ENCODE data around the gene SIRPA.
A peak's percentile ranks its signal among the peaks of the same experiment; 100 is the strongest.

Gene SIRPA

DNA sequence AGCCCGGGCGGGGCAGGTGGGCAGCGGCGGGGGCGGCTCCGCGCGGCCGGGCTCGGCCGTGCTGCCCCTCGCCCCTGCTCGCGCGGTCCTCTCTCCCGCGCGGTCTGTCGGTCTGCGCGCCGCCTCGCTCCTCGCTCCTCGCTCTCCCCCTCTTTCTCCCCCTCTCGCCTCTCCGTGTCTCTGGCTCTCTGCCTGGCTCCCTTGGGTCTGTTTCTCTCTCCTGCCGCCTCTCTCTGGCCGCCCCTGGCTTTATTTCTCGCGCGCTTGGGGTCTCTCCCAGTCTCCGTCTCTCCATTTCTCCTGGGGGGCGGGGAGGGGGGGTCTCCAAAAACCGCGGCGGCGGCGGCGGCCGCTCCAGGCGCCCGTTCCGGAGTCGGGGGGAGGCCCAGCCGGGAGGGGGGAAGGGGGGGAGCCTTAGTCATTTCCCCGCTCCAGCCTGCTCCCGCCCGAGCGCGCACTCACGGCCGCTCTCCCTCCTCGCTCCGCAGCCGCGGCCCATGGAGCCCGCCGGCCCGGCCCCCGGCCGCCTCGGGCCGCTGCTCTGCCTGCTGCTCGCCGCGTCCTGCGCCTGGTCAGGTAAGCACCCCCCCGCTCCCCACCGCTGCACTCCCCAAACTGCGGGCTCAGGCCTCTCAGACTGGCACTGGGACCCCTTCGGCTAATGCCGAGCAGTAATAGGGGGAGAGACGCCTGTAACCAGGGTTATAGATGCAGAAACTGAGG is at the start of gene SIRPA:
SIRPA (plus strand) TSS at position 457 of the 723 bp plus-strand sequence; CDS start at position 498, 41 bp downstream.
- no peak for TF ChIP-seq ZNF274 (IDR thresholded peaks at IDR 0.05; ENCODE audit: low read depth, low read length)
- peak within 1 kb of the TSS; percentile 52 for H3K4me3 ChIP-seq (ENCODE audit: low read length)

GRCh38 chr20:1845701-1846100 is 49.5 kb upstream of the SIRPA start:
- TF ChIP-seq ZNF274 (IDR thresholded peaks at IDR 0.05; ENCODE audit: low read depth, low read length) = no peak
- H3K4me3 ChIP-seq (ENCODE audit: low read length) = no peak overlapping the region

DNA sequence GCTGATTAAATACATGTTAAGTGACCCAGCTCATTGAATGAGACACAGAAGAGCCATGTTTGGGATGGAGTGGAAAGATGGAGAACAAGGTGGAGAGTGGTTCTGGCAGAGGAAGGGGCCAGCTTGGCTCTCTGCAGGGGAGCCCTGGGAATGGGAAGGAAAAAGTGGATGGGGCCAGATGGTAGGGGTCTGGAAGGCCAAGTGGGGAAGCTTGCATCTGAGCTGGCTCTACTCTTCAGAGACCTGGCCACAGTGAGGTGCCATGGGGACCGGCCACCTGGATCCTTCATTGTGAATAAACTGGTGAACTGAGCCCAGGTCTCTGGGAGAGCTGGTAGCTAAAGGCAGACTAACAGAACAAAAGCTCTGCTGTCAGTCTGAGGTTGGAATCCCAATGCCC is 48.9 kb upstream of the SIRPA start:
- no peak for TF ChIP-seq ZNF274 (IDR thresholded peaks at IDR 0.05; ENCODE audit: low read depth, low read length)
- H3K4me3 ChIP-seq (ENCODE audit: low read length) = no peak overlapping the region

DNA sequence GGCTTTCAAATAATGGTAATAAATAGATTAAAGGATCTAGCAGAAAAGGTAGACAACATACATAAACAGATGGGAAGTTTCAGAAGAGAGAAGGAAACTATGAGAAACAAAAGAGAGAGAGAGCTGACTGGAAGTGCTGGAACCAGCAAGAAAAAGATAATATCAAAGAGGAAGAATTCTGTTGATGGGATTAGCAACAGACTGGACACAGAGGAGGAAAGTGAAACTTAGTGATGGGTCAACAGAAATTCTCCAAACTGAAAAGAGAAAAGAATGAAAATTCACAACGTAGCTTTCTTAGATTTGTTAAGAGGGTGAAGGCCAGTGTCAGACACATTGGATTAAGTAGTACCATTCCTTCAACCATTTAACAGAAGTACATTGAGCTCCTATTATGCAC is 48.3 kb upstream of the SIRPA start:
- H3K4me3 ChIP-seq (ENCODE audit: low read length) = no peak overlapping the region
- no peak for TF ChIP-seq ZNF274 (IDR thresholded peaks at IDR 0.05; ENCODE audit: low read depth, low read length)

DNA sequence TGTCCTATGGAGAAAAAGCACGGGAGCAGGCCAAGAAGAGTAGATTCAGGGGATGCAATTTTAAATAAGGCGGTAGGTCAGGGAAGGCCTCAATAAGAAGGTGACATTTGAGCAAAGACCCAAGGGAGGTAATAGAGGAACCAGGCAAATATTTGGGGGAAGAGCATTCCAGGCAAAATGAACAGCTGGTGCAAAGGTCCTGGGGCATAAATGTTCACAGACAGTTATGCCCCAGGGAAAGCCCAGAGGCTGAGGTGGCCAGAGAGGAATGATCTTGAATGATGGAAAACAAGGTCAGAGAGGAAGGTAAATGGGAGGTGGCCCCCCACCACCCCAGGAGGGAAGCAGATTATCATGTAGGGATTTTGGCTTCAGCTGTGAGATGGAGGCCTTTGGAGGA is 47.4 kb upstream of the SIRPA start:
- H3K4me3 ChIP-seq (ENCODE audit: low read length) = no peak overlapping the region
- no peak for TF ChIP-seq ZNF274 (IDR thresholded peaks at IDR 0.05; ENCODE audit: low read depth, low read length)

DNA sequence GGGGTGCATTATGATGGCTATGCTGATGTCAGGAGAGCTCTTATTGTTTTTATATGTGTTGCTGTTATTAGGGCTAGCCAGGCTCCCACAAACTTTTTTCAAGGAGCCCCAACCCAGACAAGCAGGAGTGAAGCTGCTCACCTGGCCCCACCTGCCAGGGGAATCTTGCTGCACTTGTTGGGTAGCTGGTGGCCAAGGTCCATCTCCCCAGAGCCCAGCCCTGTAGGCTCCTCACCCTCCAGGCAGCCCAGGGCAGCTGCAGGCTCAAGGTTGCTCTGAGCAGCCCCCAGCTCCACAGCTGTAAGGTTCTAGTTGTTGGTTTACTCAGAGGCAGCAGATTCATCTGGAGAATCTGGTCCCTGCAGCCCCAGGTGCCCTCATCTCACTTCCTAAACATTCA is 46.8 kb upstream of the SIRPA start:
- H3K4me3 ChIP-seq (ENCODE audit: low read length) = no peak overlapping the region
- no peak for TF ChIP-seq ZNF274 (IDR thresholded peaks at IDR 0.05; ENCODE audit: low read depth, low read length)

- no peak for TF ChIP-seq ZNF274 (IDR thresholded peaks at IDR 0.05; ENCODE audit: low read depth, low read length)
- no peak overlapping the region for H3K4me3 ChIP-seq (ENCODE audit: low read length)
Observed at GRCh38 chr20:1851396-1851795, 43.8 kb upstream of the SIRPA start.

GRCh38 chr20:1853473-1853872 is 41.7 kb upstream of the SIRPA start:
- no peak for TF ChIP-seq ZNF274 (IDR thresholded peaks at IDR 0.05; ENCODE audit: low read depth, low read length)
- H3K4me3 ChIP-seq (ENCODE audit: low read length) = no peak overlapping the region

DNA sequence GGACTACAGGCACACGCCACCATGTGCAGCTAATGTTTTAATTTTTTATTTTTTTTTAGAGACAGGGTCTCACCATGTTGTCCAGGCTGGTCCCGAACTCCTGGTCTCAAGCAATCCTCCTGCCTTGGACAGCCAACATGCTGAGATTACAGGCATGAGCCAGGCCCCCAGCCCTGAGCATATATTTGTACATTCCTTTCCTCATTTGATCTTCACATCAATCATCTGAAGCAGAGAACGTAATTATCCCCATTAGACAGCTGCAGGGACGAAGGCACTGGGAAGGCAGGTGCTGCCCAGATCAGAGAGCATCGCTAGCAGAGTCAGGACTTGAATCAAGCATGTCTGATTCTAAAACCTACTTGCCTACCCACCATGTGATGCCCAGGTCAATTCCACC is 41.0 kb upstream of the SIRPA start:
- TF ChIP-seq ZNF274 (IDR thresholded peaks at IDR 0.05; ENCODE audit: low read depth, low read length) = no peak

GRCh38 chr20:1855109-1855508 is 40.1 kb upstream of the SIRPA start:
- no peak overlapping the region for H3K4me3 ChIP-seq (ENCODE audit: low read length)
- TF ChIP-seq ZNF274 (IDR thresholded peaks at IDR 0.05; ENCODE audit: low read depth, low read length) = no peak

More for the DNA sequence above, 41.0 kb upstream of the SIRPA start:
- H3K4me3 ChIP-seq (ENCODE audit: low read length) = no peak overlapping the region

- no peak overlapping the region for H3K4me3 ChIP-seq (ENCODE audit: low read length)
- TF ChIP-seq ZNF274 (IDR thresholded peaks at IDR 0.05; ENCODE audit: low read depth, low read length) = no peak
Observed at GRCh38 chr20:1855690-1856089, 39.5 kb upstream of the SIRPA start.

DNA sequence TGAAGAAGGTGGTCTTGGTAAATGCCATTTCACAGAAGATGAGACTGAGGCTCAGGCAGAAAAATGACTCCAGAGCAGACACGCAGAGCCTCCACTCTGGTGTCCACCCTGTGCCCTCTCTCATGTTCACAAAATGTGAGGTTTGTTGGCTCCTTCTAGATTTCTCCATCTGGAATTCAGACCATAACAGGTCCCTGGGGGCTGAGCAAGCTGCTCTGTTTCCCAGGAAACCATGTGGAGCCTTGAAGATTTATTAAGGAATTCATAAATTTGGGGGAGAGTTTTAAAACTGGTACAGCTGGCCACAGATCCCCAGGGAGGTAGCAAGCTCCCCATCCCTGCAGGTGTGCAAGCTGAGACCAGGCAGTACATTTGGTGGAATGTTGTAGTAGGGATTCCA is 38.8 kb upstream of the SIRPA start:
- no peak for TF ChIP-seq ZNF274 (IDR thresholded peaks at IDR 0.05; ENCODE audit: low read depth, low read length)
- H3K4me3 ChIP-seq (ENCODE audit: low read length) = no peak overlapping the region

DNA sequence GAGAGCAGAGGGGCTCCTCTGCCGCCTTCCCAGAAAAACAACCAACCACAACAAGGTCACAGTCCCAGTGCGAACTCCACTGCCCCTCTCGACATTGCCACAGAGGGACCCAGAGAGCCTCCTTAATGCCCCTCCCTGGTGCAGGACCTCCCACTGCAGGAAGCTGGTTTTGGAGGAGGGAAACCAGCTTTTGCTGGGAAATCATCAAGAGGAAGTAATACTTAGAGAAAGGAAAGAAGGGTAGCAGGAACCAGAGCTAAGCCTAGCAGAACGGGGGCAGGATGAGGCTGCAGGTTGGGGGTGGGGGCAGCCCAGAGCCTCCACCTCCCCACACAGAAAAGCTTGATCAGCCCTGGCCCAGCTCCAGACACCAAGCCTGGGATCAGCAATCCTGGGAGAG is 37.7 kb upstream of the SIRPA start:
- TF ChIP-seq ZNF274 (IDR thresholded peaks at IDR 0.05; ENCODE audit: low read depth, low read length) = no peak
- H3K4me3 ChIP-seq (ENCODE audit: low read length) = no peak overlapping the region

DNA sequence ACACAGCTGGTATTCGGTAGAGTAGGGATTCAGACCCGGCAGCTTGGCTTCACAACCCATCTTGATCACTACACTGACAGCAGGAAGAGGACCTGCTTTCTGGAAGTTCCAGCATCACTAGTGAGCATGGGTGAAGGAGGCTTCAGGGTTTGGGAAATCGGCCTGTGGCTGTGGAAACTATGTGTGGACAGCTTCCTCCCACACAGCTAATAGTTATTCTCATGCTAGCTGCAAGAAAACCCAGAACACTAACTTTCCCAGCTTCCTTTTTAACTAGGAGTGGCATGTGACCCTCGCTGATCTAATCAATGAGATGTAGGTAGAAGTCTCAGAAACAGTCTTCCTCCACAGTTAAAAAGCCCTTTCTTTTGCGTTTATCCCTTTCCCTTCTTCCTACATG is 36.3 kb upstream of the SIRPA start:
- no peak for TF ChIP-seq ZNF274 (IDR thresholded peaks at IDR 0.05; ENCODE audit: low read depth, low read length)
- no peak overlapping the region for H3K4me3 ChIP-seq (ENCODE audit: low read length)

DNA sequence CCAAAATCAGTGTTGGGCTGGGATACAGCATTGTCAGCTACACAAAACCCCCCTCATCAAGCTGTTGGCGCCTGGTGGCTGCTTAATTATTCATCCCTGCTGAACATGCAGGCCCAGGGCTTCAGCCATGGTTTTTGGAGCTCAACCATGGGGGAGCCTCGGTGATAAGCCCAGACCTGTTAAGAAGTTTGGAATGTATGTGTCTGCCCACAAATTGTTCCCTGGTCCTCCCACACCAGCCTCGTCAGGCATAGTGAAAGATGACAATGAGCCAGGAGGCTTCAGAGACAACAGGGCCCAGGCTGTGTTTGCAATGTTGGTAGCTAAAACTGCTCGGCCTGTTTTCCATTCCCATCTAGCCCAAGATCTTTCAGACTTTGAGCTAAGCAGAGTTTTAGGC is 34.8 kb upstream of the SIRPA start:
- H3K4me3 ChIP-seq (ENCODE audit: low read length) = no peak overlapping the region

More for the DNA sequence above, 34.8 kb upstream of the SIRPA start:
- no peak for TF ChIP-seq ZNF274 (IDR thresholded peaks at IDR 0.05; ENCODE audit: low read depth, low read length)
